Glomerular visceral epithelial cell (primary cell): ENCODE data around the gene ERMARD.

Experiments used
- DNase-seq: peaks from one replicate; pipeline ENCODE4 v3.0.0-alpha.2; 2016; ENCODE audit errors: extremely low spot score

Gene ERMARD

GRCh38 chr6:169802790-169803189, 51.4 kb downstream of the ERMARD start:
- no peak for DNase-seq

- DNase-seq, result peak; percentile 82
Observed at GRCh38 chr6:169803271-169803811, 51.9 kb downstream of the ERMARD start.

- no peak for DNase-seq
Observed at GRCh38 chr6:169803816-169804340, 52.5 kb downstream of the ERMARD start.

- DNase-seq, result no peak
Observed at GRCh38 chr6:169804427-169804826, 53.0 kb downstream of the ERMARD start.

GRCh38 chr6:169805242-169805838, 53.9 kb downstream of the ERMARD start:
- DNase-seq, result no peak

- no peak for DNase-seq
Observed at GRCh38 chr6:169806701-169807100, 55.3 kb downstream of the ERMARD start.

GRCh38 chr6:169807229-169807628, 55.8 kb downstream of the ERMARD start:
- no peak for DNase-seq

GRCh38 chr6:169807699-169808607, 56.5 kb downstream of the ERMARD start:
- no peak for DNase-seq

GRCh38 chr6:169808608-169808967, 57.2 kb downstream of the ERMARD start:
- no peak for DNase-seq

- DNase-seq, result no peak
Observed at GRCh38 chr6:169809386-169809785, 58.0 kb downstream of the ERMARD start.

GRCh38 chr6:169810066-169810989, 58.9 kb downstream of the ERMARD start:
- DNase-seq, result no peak

- no peak for DNase-seq
Observed at GRCh38 chr6:169811072-169811471, 59.6 kb downstream of the ERMARD start.

GRCh38 chr6:169811521-169812256, 60.3 kb downstream of the ERMARD start:
- DNase-seq, result no peak

GRCh38 chr6:169812257-169812644, 60.8 kb downstream of the ERMARD start:
- no peak for DNase-seq

GRCh38 chr6:169813969-169814368, 62.5 kb downstream of the ERMARD start:
- DNase-seq, result no peak

GRCh38 chr6:169816054-169816453, 64.6 kb downstream of the ERMARD start:
- no peak for DNase-seq

GRCh38 chr6:169816975-169817374, 65.6 kb downstream of the ERMARD start:
- no peak for DNase-seq

- DNase-seq, result no peak
Observed at GRCh38 chr6:169820358-169820757, 68.9 kb downstream of the ERMARD start.

- DNase-seq, result no peak
Observed at GRCh38 chr6:169824021-169824420, 72.6 kb downstream of the ERMARD start.

- no peak for DNase-seq
Observed at GRCh38 chr6:169824848-169825557, 73.6 kb downstream of the ERMARD start.
